MG63 (cell line): Measurements from ENCODE around the gene TBX2. TPM values are rescaled to one million over a fixed set of nuclear protein-coding genes. Genes with fewer than 3 reads are reported as not detected.
A peak's percentile ranks its signal among the peaks of the same experiment; 100 is the strongest.

Experiments
- DNase-seq: peaks from one replicate; pipeline ENCODE4 v3.0.0-alpha.2; 2020
- H3K27me3 ChIP-seq: fragments of 250-450 bp; sonication (Bioruptor Pico); 2 replicates; pipeline ENCODE4 v1.5.1; 2020; ENCODE audit warnings: mild to moderate bottlenecking, moderate library complexity
- H3K36me3 ChIP-seq: fragments of 250-450 bp; sonication (Bioruptor Pico); 2 replicates; pipeline ENCODE4 v1.5.1; 2020; ENCODE audit warnings: mild to moderate bottlenecking, moderate library complexity
- H3K4me3 ChIP-seq: fragments of 250-450 bp; sonication (Bioruptor Pico); 2 replicates; pipeline ENCODE4 v1.5.1; 2020; ENCODE audit warnings: mild to moderate bottlenecking, moderate library complexity
- H3K9me3 ChIP-seq: fragments of 250-450 bp; sonication (Bioruptor Pico); 2 replicates; pipeline ENCODE4 v1.5.1; 2020; ENCODE audit warnings: mild to moderate bottlenecking, moderate library complexity
- total RNA-seq: library from RNA; depleted of rRNA; stranded (reverse); fragments of >200 nt; shearing (Covaris generic); gene quantifications from 2 replicates; pipeline ENCODE4 v1.2.3, GENCODE V29; 2014; ENCODE audit warnings: low replicate concordance

Gene TBX2
- total RNA-seq, 1 experiment from 2014 or later: 8.3 TPM

- H3K27me3 ChIP-seq: no peaks in the 10 kb centered on the region
- H3K9me3 ChIP-seq: no peaks in the 10 kb centered on the region
- no peak for DNase-seq
- H3K4me3 ChIP-seq: no peak overlapping the region
- H3K36me3 ChIP-seq: peaks cover 18% of the 10 kb centered on the region
These were observed 4.9 kb downstream of the TBX2 start for GRCh38 chr17:61404663-61404912.

GRCh38 chr17:61404913-61405685, 5.5 kb downstream of the TBX2 start:
- Histone ChIP-seq H3K27me3 (no peaks in the 10 kb centered on the region), H3K9me3 (no peaks in the 10 kb centered on the region), H3K4me3 (no peak overlapping the region), H3K36me3 (peaks cover 18% of the 10 kb centered on the region)
- no peak for DNase-seq

- Histone ChIP-seq H3K4me3 (no peak overlapping the region), H3K27me3 (no peaks in the 10 kb centered on the region), H3K36me3 (peaks cover 18% of the 10 kb centered on the region), H3K9me3 (no peaks in the 10 kb centered on the region)
- DNase-seq: no peak
These were observed 6.3 kb downstream of the TBX2 start for GRCh38 chr17:61405686-61406536.

- Histone ChIP-seq H3K36me3 (peaks cover 18% of the 10 kb centered on the region), H3K9me3 (no peaks in the 10 kb centered on the region), H3K27me3 (no peaks in the 10 kb centered on the region), H3K4me3 (no peak overlapping the region)
- no peak for DNase-seq
These were observed 6.8 kb downstream of the TBX2 start for GRCh38 chr17:61406537-61406845.

- no peak for DNase-seq
- no peaks in the 10 kb centered on the region for H3K27me3 ChIP-seq
- H3K36me3 ChIP-seq: peaks cover 13% of the 10 kb centered on the region
- no peaks in the 10 kb centered on the region for H3K9me3 ChIP-seq
- no peak overlapping the region for H3K4me3 ChIP-seq
These were observed 7.6 kb downstream of the TBX2 start for GRCh38 chr17:61406971-61407911.

GRCh38 chr17:61408151-61409041, 8.8 kb downstream of the TBX2 start:
- Histone ChIP-seq H3K36me3 (peaks cover 9% of the 10 kb centered on the region), H3K9me3 (no peaks in the 10 kb centered on the region)

GRCh38 chr17:61409301-61410112, 9.9 kb downstream of the TBX2 start:
- peak overlapping the region; percentile 51 for H3K4me3 ChIP-seq
- DNase-seq: peak; percentile 80
- H3K9me3 ChIP-seq: no peaks in the 10 kb centered on the region
- H3K27me3 ChIP-seq: no peaks in the 10 kb centered on the region
- H3K36me3 ChIP-seq: peaks cover 4% of the 10 kb centered on the region; the same call in 1 of the 2 replicates

More at GRCh38 chr17:61408151-61409041, 8.8 kb downstream of the TBX2 start:
- Histone ChIP-seq H3K27me3 (no peaks in the 10 kb centered on the region), H3K4me3 (peak overlapping the region; percentile 51)
- no peak for DNase-seq

GRCh38 chr17:61410141-61411010, 10.7 kb downstream of the TBX2 start:
- no peaks in the 10 kb centered on the region for H3K27me3 ChIP-seq
- DNase-seq: peak; percentile 91
- peak overlapping the region; percentile 63 for H3K4me3 ChIP-seq
- no peaks in the 10 kb centered on the region; the same call in 1 of the 2 replicates for H3K36me3 ChIP-seq
- H3K9me3 ChIP-seq: no peaks in the 10 kb centered on the region

GRCh38 chr17:61411011-61411260, 11.3 kb downstream of the TBX2 start:
- H3K36me3 ChIP-seq: no peaks in the 10 kb centered on the region; the same call in 1 of the 2 replicates
- H3K9me3 ChIP-seq: no peaks in the 10 kb centered on the region
- H3K4me3 ChIP-seq: peak overlapping the region; percentile 63
- DNase-seq: no peak
- H3K27me3 ChIP-seq: no peaks in the 10 kb centered on the region

- no peaks in the 10 kb centered on the region for H3K9me3 ChIP-seq
- H3K36me3 ChIP-seq: no peaks in the 10 kb centered on the region; the same call in 1 of the 2 replicates
- DNase-seq: peak; percentile 81
- peak overlapping the region; percentile 63 for H3K4me3 ChIP-seq
- no peaks in the 10 kb centered on the region for H3K27me3 ChIP-seq
These were observed 11.9 kb downstream of the TBX2 start for GRCh38 chr17:61411261-61412142.

- Histone ChIP-seq H3K4me3 (peak overlapping the region; percentile 63), H3K9me3 (no peaks in the 10 kb centered on the region), H3K36me3 (no peaks in the 10 kb centered on the region; the same call in 1 of the 2 replicates), H3K27me3 (no peaks in the 10 kb centered on the region)
- DNase-seq: peak; percentile 97
These were observed 12.7 kb downstream of the TBX2 start for GRCh38 chr17:61412143-61412859.

GRCh38 chr17:61412860-61413660, 13.4 kb downstream of the TBX2 start:
- no peaks in the 10 kb centered on the region for H3K9me3 ChIP-seq
- H3K36me3 ChIP-seq: no peaks in the 10 kb centered on the region; the same call in 1 of the 2 replicates
- peak; percentile 53 for DNase-seq
- H3K4me3 ChIP-seq: peak overlapping the region; percentile 63
- H3K27me3 ChIP-seq: no peaks in the 10 kb centered on the region
